PC-3 (cell line): ENCODE measurements around the gene IRX6. TPM values are rescaled to one million over a fixed set of nuclear protein-coding genes. Genes with fewer than 3 reads are reported as not detected.

Experiments
- ATAC-seq: fragments of 200-7000 bp; cut with Tn5 transposase; 2 replicates; pipeline ENCODE4 v1.9.1; 2020; ENCODE audit warnings: mild to moderate bottlenecking, moderate library complexity
- BruUV-seq: library from RNA; stranded (reverse); fragments of 400-500 nt; replicated peaks from 2 replicates; lab custom pipeline; 2021; lab: Mats Ljungman, UMichigan
- CTCF ChIA-PET: fragments of 300-600 bp; sonication (Branson Sonifier 250); formaldehyde crosslinking; loops from one replicate; lab custom pipeline; 2022; ENCODE audit warnings: antibody characterized with exemption; lab: Charles Lee
- POLR2A ChIA-PET: fragments of 300-600 bp; sonication (Branson Sonifier 250); formaldehyde crosslinking; loops from one replicate; lab custom pipeline; 2022; ENCODE audit warnings: antibody characterized with exemption; ENCODE audit not compliant: unreplicated experiment; lab: Charles Lee
- DNase-seq: peaks from one replicate; pipeline ENCODE4 v3.0.0-alpha.2; 2015
- H2AFZ ChIP-seq: fragments of 300-600 bp; sonication (generic); 2 replicates; pipeline ENCODE4 v1.6.0; 2016; ENCODE audit warnings: antibody characterized with exemption, low read length
- H3F3A ChIP-seq: fragments of 300-600 bp; sonication (generic); one replicate; pipeline ENCODE4 v1.6.0; 2017; ENCODE audit warnings: antibody characterized with exemption, low read length, control low read depth, mild to moderate bottlenecking; ENCODE audit not compliant: unreplicated experiment
- H3K27ac ChIP-seq: fragments of 300-600 bp; sonication (generic); 2 replicates; pipeline ENCODE4 v1.5.1; 2016; ENCODE audit warnings: mild to moderate bottlenecking, low read length
- H3K27me3 ChIP-seq: fragments of 300-600 bp; sonication (generic); 2 replicates; pipeline ENCODE4 v1.6.1; 2016; ENCODE audit warnings: low read length, mixed read lengths
- H3K36me3 ChIP-seq: fragments of 300-600 bp; sonication (generic); 2 replicates; pipeline ENCODE4 v1.6.1; 2016; ENCODE audit warnings: low read depth, mixed run types, low read length, mixed read lengths
- H3K4me1 ChIP-seq: fragments of 300-600 bp; sonication (generic); 2 replicates; pipeline ENCODE4 v1.5.1; 2016; ENCODE audit warnings: low read length; ENCODE audit not compliant: insufficient read depth
- H3K4me2 ChIP-seq: fragments of 300-600 bp; sonication (generic); 2 replicates; pipeline ENCODE4 v1.6.0; 2016; ENCODE audit warnings: low read length
- H3K4me3 ChIP-seq: fragments of 300-600 bp; sonication (generic); 2 replicates; pipeline ENCODE4 v1.5.1; 2016; ENCODE audit warnings: mild to moderate bottlenecking, low read length, mixed read lengths
- H3K79me2 ChIP-seq: fragments of 300-600 bp; sonication (generic); 2 replicates; pipeline ENCODE4 v1.6.1; 2017; ENCODE audit warnings: low read length, mixed read lengths
- H3K9ac ChIP-seq: fragments of 300-600 bp; sonication (generic); 2 replicates; pipeline ENCODE4 v1.6.0; 2016; ENCODE audit warnings: mild to moderate bottlenecking, low read length
- H3K9me2 ChIP-seq: fragments of 300-600 bp; sonication (generic); replicated peaks from 2 replicates; pipeline ENCODE4 v1.6.1; 2016; ENCODE audit warnings: mixed run types, low read length, mixed read lengths
- H3K9me3 ChIP-seq: fragments of 300-600 bp; sonication (generic); 2 replicates; pipeline ENCODE4 v1.6.1; 2016; ENCODE audit warnings: low read length, mixed read lengths
- H4K20me1 ChIP-seq: fragments of 300-600 bp; sonication (generic); 2 replicates; pipeline ENCODE4 v1.6.1; 2016; ENCODE audit warnings: low read length, mixed read lengths
- EZH2 ChIP-seq: fragments of 300-600 bp; sonication (generic); IDR thresholded peaks from one replicate; pipeline ENCODE4 v1.6.1; 2017; ENCODE audit warnings: antibody characterized with exemption, mild to moderate bottlenecking, low read length; ENCODE audit not compliant: unreplicated experiment
- EZH2phosphoT487 ChIP-seq: fragments of 300-600 bp; sonication (generic); IDR thresholded peaks from 2 replicates; pipeline ENCODE4 v1.6.1; 2018; ENCODE audit warnings: mild to moderate bottlenecking, antibody characterized with exemption, low read length, borderline replicate concordance
- intact Hi-C: fragments of 100-400 bp; cut with micrococcal nuclease; formaldehyde crosslinking; loops from 2 replicates; pipeline ENCODE4 v1.9.0; 2023
- total RNA-seq: library from RNA; depleted of rRNA; stranded (reverse); fragments of >200 nt; gene quantifications from 2 replicates; pipeline ENCODE4 v1.2.3, GENCODE V29; 2014
- TF ChIP-seq, protein P1 (sequence below): fragments of 300-600 bp; sonication (generic); conservative IDR thresholded peaks from 2 replicates; pipeline ENCODE4 v1.5.1; 2017; ENCODE audit warnings: antibody characterized with exemption, low read depth, mild to moderate bottlenecking, low read length

Gene IRX6
- total RNA-seq, 1 experiment from 2014 or later = not detected

DNA sequence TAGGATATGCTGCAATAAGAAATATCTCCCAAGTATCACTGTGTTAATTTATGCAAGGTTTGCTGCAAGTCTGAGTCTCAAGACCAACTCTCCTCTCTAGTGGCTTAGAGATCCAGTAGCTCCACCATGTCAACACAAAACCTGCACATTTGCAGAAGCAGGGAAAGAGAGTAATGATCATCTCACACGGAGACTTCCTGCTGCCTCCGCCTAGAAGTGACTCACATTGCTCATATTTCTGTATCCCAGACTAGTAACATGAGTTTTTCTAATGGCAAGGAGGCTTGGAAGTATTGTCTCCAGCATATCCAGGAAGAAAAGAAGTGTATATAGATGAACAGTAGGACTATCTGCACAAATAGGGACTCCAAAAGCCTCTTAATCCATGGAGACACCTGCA, 15.0 kb upstream of the IRX6 start:
- Histone ChIP-seq H3K9ac (no peak overlapping the region), H3F3A (no peaks in the 10 kb centered on the region), H3K36me3 (no peaks in the 10 kb centered on the region), H3K79me2 (no peaks in the 10 kb centered on the region), H3K9me3 (no peaks in the 10 kb centered on the region), H3K27me3 (no peaks in the 10 kb centered on the region), H3K4me3 (no peak overlapping the region), H3K9me2 (no peaks in the 10 kb centered on the region), H2AFZ (no peak overlapping the region), H4K20me1 (no peaks in the 10 kb centered on the region), H3K4me2 (no peak overlapping the region), H3K27ac (no peak overlapping the region), H3K4me1 (no peaks in the 10 kb centered on the region)
- ChIA-PET CTCF (no interaction called here), POLR2A (no interaction called here)
- DNase-seq = no peak
- TF ChIP-seq, protein P1, sequence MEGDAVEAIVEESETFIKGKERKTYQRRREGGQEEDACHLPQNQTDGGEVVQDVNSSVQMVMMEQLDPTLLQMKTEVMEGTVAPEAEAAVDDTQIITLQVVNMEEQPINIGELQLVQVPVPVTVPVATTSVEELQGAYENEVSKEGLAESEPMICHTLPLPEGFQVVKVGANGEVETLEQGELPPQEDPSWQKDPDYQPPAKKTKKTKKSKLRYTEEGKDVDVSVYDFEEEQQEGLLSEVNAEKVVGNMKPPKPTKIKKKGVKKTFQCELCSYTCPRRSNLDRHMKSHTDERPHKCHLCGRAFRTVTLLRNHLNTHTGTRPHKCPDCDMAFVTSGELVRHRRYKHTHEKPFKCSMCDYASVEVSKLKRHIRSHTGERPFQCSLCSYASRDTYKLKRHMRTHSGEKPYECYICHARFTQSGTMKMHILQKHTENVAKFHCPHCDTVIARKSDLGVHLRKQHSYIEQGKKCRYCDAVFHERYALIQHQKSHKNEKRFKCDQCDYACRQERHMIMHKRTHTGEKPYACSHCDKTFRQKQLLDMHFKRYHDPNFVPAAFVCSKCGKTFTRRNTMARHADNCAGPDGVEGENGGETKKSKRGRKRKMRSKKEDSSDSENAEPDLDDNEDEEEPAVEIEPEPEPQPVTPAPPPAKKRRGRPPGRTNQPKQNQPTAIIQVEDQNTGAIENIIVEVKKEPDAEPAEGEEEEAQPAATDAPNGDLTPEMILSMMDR = no peak
- TF ChIP-seq EZH2 (no peak), EZH2phosphoT487 (no peak)
- no peak for ATAC-seq
- no TSS peak for BruUV-seq
- intact Hi-C loops = no loop called here

DNA sequence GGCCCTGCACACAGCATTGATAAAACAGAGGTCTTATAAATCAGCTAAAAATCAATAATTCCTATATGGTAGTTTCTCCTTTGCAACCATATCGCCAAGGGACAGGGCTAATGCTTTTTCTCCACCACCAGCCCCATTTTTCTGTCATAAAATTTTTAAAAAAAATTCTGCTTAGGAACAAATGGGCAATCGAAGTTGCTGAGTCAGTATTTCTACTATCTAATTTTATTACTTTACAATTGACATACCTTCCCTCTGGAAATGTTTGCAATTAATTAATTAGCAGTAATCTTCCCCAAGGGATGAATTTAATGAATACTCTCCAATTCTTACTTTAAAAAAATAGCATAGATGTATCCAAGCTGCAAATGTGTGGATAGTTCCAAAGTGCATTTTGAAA, 1.7 kb upstream of the IRX6 start:
- H4K20me1 ChIP-seq = no peaks in the 10 kb centered on the region
- H3K79me2 ChIP-seq = no peaks in the 10 kb centered on the region
- no TSS peak for BruUV-seq
- intact Hi-C loops = no loop called here
- no peak overlapping the region for H3K4me2 ChIP-seq
- DNase-seq = no peak
- H3K27me3 ChIP-seq = peaks cover 15% of the 10 kb centered on the region; the same call in 1 of the 2 replicates
- no peaks in the 10 kb centered on the region for H3F3A ChIP-seq
- CTCF ChIA-PET = no interaction called here
- no peak for ATAC-seq
- POLR2A ChIA-PET = no interaction called here
- no peaks in the 10 kb centered on the region for H3K9me3 ChIP-seq
- TF ChIP-seq EZH2phosphoT487 (no peak), EZH2 (no peak)
- TF ChIP-seq, protein P1 = no peak
- H3K27ac ChIP-seq = no peak overlapping the region
- no peaks in the 10 kb centered on the region for H3K36me3 ChIP-seq
- H3K9me2 ChIP-seq = no peaks in the 10 kb centered on the region
- H3K4me3 ChIP-seq = no peak overlapping the region
- H2AFZ ChIP-seq = no peak overlapping the region
- H3K4me1 ChIP-seq = no peaks in the 10 kb centered on the region
- no peak overlapping the region for H3K9ac ChIP-seq

DNA sequence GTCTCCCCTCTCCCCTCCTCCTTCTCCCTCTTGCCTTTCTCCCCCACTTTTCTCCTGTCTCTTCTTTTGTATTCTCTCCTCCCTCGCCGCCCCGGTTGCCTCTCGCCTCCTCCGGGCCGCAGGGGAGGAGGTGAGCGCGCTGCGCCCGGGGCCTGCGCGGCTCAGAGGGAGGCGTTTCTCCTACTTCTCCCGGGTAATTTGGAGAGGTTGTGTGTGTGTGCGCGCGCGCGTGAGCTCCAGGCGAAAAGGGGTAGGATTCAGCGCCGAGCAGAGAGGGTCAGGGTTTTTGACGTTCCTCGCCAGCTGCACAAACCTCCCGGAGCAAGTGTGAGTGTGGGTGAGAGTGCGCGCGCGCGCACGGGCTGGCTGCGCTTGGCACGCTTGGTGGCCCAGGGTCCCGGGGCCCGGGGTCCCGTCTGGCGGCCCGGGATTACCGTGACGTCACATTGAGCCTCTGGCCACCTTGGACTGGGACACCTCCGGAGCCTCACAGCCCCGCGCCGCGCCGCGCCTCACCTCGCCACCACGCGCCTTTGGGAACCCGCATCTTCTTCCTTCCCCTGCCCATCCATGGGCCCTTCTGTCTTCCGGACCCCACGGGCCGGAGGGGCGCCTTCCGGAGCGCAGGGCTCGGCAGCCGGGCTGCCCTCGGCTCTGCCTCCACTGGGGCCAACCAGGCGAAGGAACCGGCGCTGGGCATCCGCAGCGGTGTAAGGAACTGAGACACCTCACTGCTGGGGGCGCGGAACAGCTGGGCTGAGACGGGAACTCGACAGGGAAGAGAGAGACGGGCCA, 479 bp downstream of the IRX6 start:
- intact Hi-C loops = no loop called here
- Histone ChIP-seq H3K36me3 (no peaks in the 10 kb centered on the region), H3K27me3 (peaks cover 9% of the 10 kb centered on the region; the same call in 1 of the 2 replicates), H4K20me1 (no peaks in the 10 kb centered on the region), H3K4me2 (no peak overlapping the region), H3K27ac (no peak overlapping the region), H3K4me3 (no peak overlapping the region), H3K9me3 (no peaks in the 10 kb centered on the region), H2AFZ (no peak overlapping the region), H3K9me2 (no peaks in the 10 kb centered on the region), H3K9ac (no peak overlapping the region), H3F3A (no peaks in the 10 kb centered on the region), H3K79me2 (no peaks in the 10 kb centered on the region), H3K4me1 (no peaks in the 10 kb centered on the region)
- CTCF ChIA-PET = no interaction called here
- POLR2A ChIA-PET = no interaction called here
- DNase-seq (no peak), ATAC-seq (no peak)
- no TSS peak for BruUV-seq
- TF ChIP-seq EZH2phosphoT487 = no peak
- TF ChIP-seq, protein P1 = no peak
- TF ChIP-seq EZH2 = no peak
